HAP-1 (cell line): Measurements from ENCODE around the gene SLC22A14.
"Not testable (repeated sequence)": the region's sequence is repeated elsewhere in the genome, so short reads cannot be mapped to it uniquely, and the experiment has no call there.

Experiments used
- DNase-seq, 2 experiments: peaks; one replicate each; pipeline ENCODE4 v3.0.0-alpha.2; 2016 to 2020; ENCODE audit warnings: low spot score in 2 of 2
- H3K27me3 ChIP-seq: fragments of 250-450 bp; sonication (Bioruptor Pico); 2 replicates; pipeline ENCODE4 v1.5.1; 2020; ENCODE audit warnings: low read depth, mild to moderate bottlenecking, moderate library complexity
- H3K36me3 ChIP-seq: fragments of 250-450 bp; sonication (Bioruptor Pico); replicated peaks from 2 replicates; pipeline ENCODE4 v1.5.1; 2020; ENCODE audit warnings: mild to moderate bottlenecking
- H3K4me1 ChIP-seq: fragments of 250-450 bp; sonication (Bioruptor Pico); 2 replicates; pipeline ENCODE4 v1.5.1; 2020; ENCODE audit warnings: mild to moderate bottlenecking
- H3K4me3 ChIP-seq: fragments of 250-450 bp; sonication (Bioruptor Pico); 2 replicates; pipeline ENCODE4 v1.5.1; 2020; ENCODE audit warnings: mild to moderate bottlenecking, moderate library complexity
- H3K9me3 ChIP-seq: fragments of 250-450 bp; sonication (Bioruptor Pico); 2 replicates; pipeline ENCODE4 v1.5.1; 2020; ENCODE audit warnings: mild to moderate bottlenecking, moderate library complexity
- in situ Hi-C: fragments of 300-500 bp; cut with MboI; formaldehyde crosslinking; loops from 3 replicates; pipeline ENCODE4 v1.14.3; 2020; ENCODE audit warnings: low sequenced_read_pairs, inconsistent platforms, mixed read lengths

The SLC22A14 gene

GRCh38 chr3:38312356-38312755 is 30.3 kb downstream of the SLC22A14 start:
- no peaks in the 10 kb centered on the region for H3K27me3 ChIP-seq
- no peaks in the 10 kb centered on the region for H3K36me3 ChIP-seq
- H3K4me1 ChIP-seq = no peaks in the 10 kb centered on the region
- in situ Hi-C loops = no loop called here
- DNase-seq = no peak
- no peak overlapping the region for H3K4me3 ChIP-seq
- no peaks in the 10 kb centered on the region for H3K9me3 ChIP-seq

- no peaks in the 10 kb centered on the region for H3K9me3 ChIP-seq
- DNase-seq = no peak
- no peaks in the 10 kb centered on the region for H3K27me3 ChIP-seq
- no peaks in the 10 kb centered on the region for H3K4me1 ChIP-seq
- in situ Hi-C loops = no loop called here
- no peak overlapping the region for H3K4me3 ChIP-seq
- H3K36me3 ChIP-seq = no peaks in the 10 kb centered on the region
These were observed 31.2 kb downstream of the SLC22A14 start for GRCh38 chr3:38313263-38313662.

DNA sequence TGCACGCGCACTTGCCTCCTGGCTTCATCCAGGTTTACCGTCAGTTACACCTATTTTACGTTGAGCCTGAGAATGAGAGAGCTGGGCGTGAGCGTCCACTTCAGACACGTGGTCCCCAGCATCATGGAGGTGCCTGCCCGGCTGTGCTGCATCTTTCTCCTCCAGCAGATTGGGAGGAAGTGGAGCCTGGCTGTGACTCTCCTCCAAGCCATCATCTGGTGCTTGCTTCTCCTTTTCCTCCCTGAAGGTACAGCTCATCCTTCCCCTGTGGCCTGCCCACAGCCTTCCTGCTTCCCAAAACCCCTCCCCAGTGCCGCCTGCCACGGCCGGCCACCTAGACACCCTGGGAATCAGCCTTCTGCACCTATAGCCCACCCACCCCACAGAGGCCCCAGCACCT is 31.6 kb downstream of the SLC22A14 start:
- in situ Hi-C loops = no loop called here
- Histone ChIP-seq H3K27me3 (no peaks in the 10 kb centered on the region), H3K9me3 (no peaks in the 10 kb centered on the region), H3K4me3 (no peak overlapping the region), H3K36me3 (no peaks in the 10 kb centered on the region), H3K4me1 (no peaks in the 10 kb centered on the region)
- no peak for DNase-seq

GRCh38 chr3:38314112-38314763 is 32.1 kb downstream of the SLC22A14 start:
- in situ Hi-C loops = no loop called here
- DNase-seq = no peak
- H3K4me1 ChIP-seq = no peaks in the 10 kb centered on the region
- no peaks in the 10 kb centered on the region for H3K36me3 ChIP-seq
- no peaks in the 10 kb centered on the region for H3K27me3 ChIP-seq
- no peak overlapping the region for H3K4me3 ChIP-seq
- H3K9me3 ChIP-seq = no peaks in the 10 kb centered on the region

GRCh38 chr3:38314764-38315487 is 32.8 kb downstream of the SLC22A14 start:
- in situ Hi-C loops = no loop called here
- Histone ChIP-seq H3K4me3 (no peak overlapping the region), H3K36me3 (no peaks in the 10 kb centered on the region), H3K27me3 (no peaks in the 10 kb centered on the region), H3K9me3 (no peaks in the 10 kb centered on the region), H3K4me1 (no peaks in the 10 kb centered on the region)
- no peak for DNase-seq

- H3K36me3 ChIP-seq = no peaks in the 10 kb centered on the region
- H3K27me3 ChIP-seq = no peaks in the 10 kb centered on the region
- H3K9me3 ChIP-seq = no peaks in the 10 kb centered on the region
- no peak overlapping the region for H3K4me3 ChIP-seq
- no peaks in the 10 kb centered on the region for H3K4me1 ChIP-seq
- in situ Hi-C loops = no loop called here
- no peak for DNase-seq
These were observed 33.6 kb downstream of the SLC22A14 start for GRCh38 chr3:38315488-38316230.

DNA sequence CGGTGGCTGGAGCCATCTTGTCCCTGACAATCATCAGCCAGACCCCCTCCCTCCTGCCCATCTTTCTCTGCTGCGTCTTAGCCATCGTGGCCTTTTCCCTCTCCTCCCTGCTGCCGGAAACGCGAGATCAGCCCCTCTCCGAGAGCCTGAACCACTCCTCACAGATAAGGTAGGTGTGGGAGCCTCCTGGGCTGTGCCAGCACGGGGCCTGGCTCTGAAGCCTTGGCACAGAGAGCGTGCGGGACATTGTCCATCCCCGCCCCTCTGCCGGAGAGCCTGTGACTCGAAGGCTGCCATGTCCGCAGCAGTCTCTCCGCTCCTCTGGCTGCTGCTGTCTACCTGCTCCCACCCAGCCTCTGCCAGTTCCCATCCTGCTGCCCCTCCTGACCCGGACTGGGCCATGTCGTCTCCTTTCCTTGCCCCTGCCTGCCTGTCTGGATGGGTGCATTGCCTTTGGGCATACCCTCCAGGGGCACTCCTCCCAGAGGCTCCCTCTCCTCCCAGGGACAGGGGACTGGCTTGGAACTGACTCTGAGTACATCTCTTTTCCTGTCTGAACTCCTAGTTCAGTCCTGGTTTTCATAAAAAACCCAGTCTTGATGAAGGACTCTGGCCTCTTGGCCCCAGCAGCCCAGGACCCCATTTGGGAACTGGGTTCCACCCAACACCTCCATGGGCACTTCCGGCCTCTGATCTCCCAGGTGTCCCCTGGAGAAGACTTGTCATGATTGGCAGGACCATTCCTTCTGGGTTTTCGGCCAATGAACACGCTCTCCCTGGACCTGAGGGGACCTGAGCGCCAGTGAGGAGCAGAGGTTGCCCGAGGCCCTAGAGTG is 34.5 kb downstream of the SLC22A14 start:
- Histone ChIP-seq H3K36me3 (no peaks in the 10 kb centered on the region), H3K9me3 (no peaks in the 10 kb centered on the region), H3K4me3 (no peak overlapping the region), H3K27me3 (peaks cover under 1% of the 10 kb centered on the region; the same call in 1 of the 2 replicates), H3K4me1 (no peaks in the 10 kb centered on the region)
- no peak for DNase-seq
- in situ Hi-C loops = no loop called here

DNA sequence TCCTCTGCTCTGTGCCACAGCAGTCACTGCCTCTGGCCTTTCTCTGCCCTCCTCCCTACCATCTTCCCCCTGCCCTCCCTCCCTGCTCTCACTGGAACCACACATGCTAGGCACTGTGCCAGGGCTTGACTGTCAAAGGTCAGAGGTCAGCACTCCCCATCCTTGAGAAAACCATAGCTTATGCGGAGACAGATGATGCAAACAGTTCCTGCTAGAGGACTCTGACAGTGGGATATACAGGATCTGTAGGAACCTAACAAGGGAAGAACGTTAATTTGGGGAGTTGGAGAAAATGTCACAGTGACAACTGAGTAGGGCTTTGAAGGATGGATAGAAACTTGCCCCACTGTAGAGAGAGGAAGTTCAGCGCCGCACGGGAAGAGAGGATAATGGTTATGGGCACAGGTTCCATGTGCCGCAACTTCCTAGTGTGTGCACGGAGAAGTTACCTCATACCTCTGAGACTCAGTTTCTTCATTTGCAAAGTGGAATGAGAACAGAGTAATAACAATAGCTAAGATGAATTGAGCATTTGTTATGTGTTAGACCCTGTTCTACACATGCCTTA is 35.2 kb downstream of the SLC22A14 start:
- H3K27me3 ChIP-seq = peaks cover 5% of the 10 kb centered on the region; the same call in 1 of the 2 replicates
- H3K36me3 ChIP-seq = no peaks in the 10 kb centered on the region
- no peak overlapping the region for H3K4me3 ChIP-seq
- no peak for DNase-seq
- no peaks in the 10 kb centered on the region for H3K9me3 ChIP-seq
- in situ Hi-C loops = no loop called here
- no peaks in the 10 kb centered on the region for H3K4me1 ChIP-seq

- no peak for DNase-seq
- in situ Hi-C loops = no loop called here
- Histone ChIP-seq H3K9me3 (no peaks in the 10 kb centered on the region), H3K27me3 (peaks cover 5% of the 10 kb centered on the region; the same call in 1 of the 2 replicates), H3K36me3 (no peaks in the 10 kb centered on the region), H3K4me3 (no peak overlapping the region), H3K4me1 (no peaks in the 10 kb centered on the region)
These were observed 36.9 kb downstream of the SLC22A14 start for GRCh38 chr3:38318766-38319671.

- in situ Hi-C loops, H3K36me3 ChIP-seq, H3K4me1 ChIP-seq, H3K9me3 ChIP-seq, DNase-seq, H3K4me3 ChIP-seq, H3K27me3 ChIP-seq: not testable (repeated sequence)
These were observed 38.5 kb downstream of the SLC22A14 start for GRCh38 chr3:38320638-38321037.

GRCh38 chr3:38323060-38323459 is 41.0 kb downstream of the SLC22A14 start:
- no peak overlapping the region for H3K4me3 ChIP-seq
- peaks cover 4% of the 10 kb centered on the region for H3K9me3 ChIP-seq
- in situ Hi-C loops = no loop called here
- H3K27me3 ChIP-seq = peaks cover 5% of the 10 kb centered on the region; the same call in 1 of the 2 replicates
- H3K36me3 ChIP-seq = no peaks in the 10 kb centered on the region
- no peaks in the 10 kb centered on the region for H3K4me1 ChIP-seq
- no peak for DNase-seq

DNA sequence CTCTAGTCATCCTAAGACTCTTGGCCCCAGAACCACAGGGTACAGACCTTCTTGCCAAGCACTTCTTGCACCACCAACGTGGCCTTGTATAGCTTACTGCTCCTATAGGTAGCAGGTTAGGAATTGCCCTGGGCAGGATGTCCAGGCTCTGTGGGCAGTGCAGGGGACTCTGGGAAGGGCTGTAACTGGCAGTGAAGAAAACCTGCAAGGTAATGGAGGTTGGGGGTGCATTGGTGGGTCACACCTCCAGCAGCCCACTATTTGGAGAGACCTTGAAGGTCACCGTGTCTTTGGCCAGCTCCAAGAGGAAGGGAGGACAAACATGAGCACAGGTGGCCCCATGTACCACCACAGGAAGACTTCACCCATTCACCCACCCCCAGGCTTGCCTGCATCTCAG is 43.2 kb downstream of the SLC22A14 start:
- in situ Hi-C loops = no loop called here
- DNase-seq = no peak
- no peaks in the 10 kb centered on the region for H3K4me1 ChIP-seq
- H3K9me3 ChIP-seq = peaks cover 4% of the 10 kb centered on the region
- H3K27me3 ChIP-seq = peaks cover 5% of the 10 kb centered on the region; the same call in 1 of the 2 replicates
- no peak overlapping the region for H3K4me3 ChIP-seq
- H3K36me3 ChIP-seq = no peaks in the 10 kb centered on the region
